Breast epithelium (tissue), 3 donors: ENCODE data around the gene REPS1.

ENCODE experiments used
- POLR2A ChIP-seq: fragments of 450-650 bp; IDR thresholded peaks from one replicate; pipeline ENCODE4 v1.6.1; 2016; ENCODE audit warnings: antibody characterized with exemption, mild to moderate bottlenecking, moderate library complexity
- TF ChIP-seq, protein P1 (sequence below), 3 donors: fragments of 450-650 bp; IDR thresholded peaks; one replicate each; pipeline ENCODE4 v1.5.1; 2016 to 2017; ENCODE audit warnings: antibody characterized with exemption in 3 of 3, mild to moderate bottlenecking in 3 of 3, moderate library complexity in 3 of 3

- TF ChIP-seq, protein P1, sequence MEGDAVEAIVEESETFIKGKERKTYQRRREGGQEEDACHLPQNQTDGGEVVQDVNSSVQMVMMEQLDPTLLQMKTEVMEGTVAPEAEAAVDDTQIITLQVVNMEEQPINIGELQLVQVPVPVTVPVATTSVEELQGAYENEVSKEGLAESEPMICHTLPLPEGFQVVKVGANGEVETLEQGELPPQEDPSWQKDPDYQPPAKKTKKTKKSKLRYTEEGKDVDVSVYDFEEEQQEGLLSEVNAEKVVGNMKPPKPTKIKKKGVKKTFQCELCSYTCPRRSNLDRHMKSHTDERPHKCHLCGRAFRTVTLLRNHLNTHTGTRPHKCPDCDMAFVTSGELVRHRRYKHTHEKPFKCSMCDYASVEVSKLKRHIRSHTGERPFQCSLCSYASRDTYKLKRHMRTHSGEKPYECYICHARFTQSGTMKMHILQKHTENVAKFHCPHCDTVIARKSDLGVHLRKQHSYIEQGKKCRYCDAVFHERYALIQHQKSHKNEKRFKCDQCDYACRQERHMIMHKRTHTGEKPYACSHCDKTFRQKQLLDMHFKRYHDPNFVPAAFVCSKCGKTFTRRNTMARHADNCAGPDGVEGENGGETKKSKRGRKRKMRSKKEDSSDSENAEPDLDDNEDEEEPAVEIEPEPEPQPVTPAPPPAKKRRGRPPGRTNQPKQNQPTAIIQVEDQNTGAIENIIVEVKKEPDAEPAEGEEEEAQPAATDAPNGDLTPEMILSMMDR (IDR thresholded peaks at IDR 0.05) = no peak
- no peak for TF ChIP-seq POLR2A
Measured at GRCh38 chr6:139028658-139029469, 40.8 kb upstream of the REPS1 start, which contains the start of gene ABRACL.
